ENCODE measurements around the gene ERLEC1.

Gene ERLEC1

DNA sequence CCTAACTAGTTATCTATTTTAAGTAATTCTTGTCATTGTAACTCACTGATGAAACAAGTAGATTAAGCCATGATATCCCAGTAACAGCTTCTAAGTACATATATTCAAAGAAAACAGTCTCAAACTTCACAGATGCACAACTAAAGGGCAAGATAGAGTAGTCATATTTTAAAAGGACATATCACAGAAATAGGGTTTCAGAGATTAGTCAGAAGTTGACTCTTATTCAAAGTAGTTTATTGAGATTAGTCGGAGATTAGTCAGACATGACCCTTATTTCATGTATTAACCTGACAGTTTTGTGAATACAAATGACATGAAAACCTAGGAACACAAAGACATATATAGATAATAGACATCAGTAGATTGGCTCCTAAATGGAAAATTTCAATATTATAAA is 35.1 kb upstream of the ERLEC1 start:
- H3K9ac ChIP-seq (ENCODE audit: low read depth, low read length, poor library complexity, severe bottlenecking), result no peak overlapping the region
- H2AFZ ChIP-seq (ENCODE audit: low read length), result no peak overlapping the region
- no peak overlapping the region for H3K4me3 ChIP-seq (ENCODE audit: low read length, poor library complexity, severe bottlenecking)
- no peaks in the 10 kb centered on the region for H3K9me2 ChIP-seq (replicated peaks; ENCODE audit: low read depth, low read length)
- no peak overlapping the region for H3K4me2 ChIP-seq (ENCODE audit: low read depth, low read length, poor library complexity, severe bottlenecking)
- no peaks in the 10 kb centered on the region for H3K9me3 ChIP-seq (ENCODE audit: insufficient read depth, low read depth, low read length)
- no peaks in the 10 kb centered on the region for H3K79me2 ChIP-seq (ENCODE audit: insufficient read depth, low read length)
- no peaks in the 10 kb centered on the region for H3K27me3 ChIP-seq (ENCODE audit: insufficient read depth, low read length, poor library complexity, severe bottlenecking)
- H3F3A ChIP-seq (ENCODE audit: low read depth), result no peaks in the 10 kb centered on the region
- H3K36me3 ChIP-seq (ENCODE audit: insufficient read depth, low read length), result peaks cover 41% of the 10 kb centered on the region
- no peaks in the 10 kb centered on the region for H3K4me1 ChIP-seq (ENCODE audit: insufficient read depth, low read length, poor library complexity, severe bottlenecking)
- no peaks in the 10 kb centered on the region for H4K20me1 ChIP-seq (ENCODE audit: insufficient read depth, low read length, poor library complexity, severe bottlenecking)
- TF ChIP-seq, protein P1, sequence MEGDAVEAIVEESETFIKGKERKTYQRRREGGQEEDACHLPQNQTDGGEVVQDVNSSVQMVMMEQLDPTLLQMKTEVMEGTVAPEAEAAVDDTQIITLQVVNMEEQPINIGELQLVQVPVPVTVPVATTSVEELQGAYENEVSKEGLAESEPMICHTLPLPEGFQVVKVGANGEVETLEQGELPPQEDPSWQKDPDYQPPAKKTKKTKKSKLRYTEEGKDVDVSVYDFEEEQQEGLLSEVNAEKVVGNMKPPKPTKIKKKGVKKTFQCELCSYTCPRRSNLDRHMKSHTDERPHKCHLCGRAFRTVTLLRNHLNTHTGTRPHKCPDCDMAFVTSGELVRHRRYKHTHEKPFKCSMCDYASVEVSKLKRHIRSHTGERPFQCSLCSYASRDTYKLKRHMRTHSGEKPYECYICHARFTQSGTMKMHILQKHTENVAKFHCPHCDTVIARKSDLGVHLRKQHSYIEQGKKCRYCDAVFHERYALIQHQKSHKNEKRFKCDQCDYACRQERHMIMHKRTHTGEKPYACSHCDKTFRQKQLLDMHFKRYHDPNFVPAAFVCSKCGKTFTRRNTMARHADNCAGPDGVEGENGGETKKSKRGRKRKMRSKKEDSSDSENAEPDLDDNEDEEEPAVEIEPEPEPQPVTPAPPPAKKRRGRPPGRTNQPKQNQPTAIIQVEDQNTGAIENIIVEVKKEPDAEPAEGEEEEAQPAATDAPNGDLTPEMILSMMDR (conservative IDR thresholded peaks at IDR 0.05; ENCODE audit: low read length), result no peak
- no peak for TF ChIP-seq EZH2phosphoT487 (IDR thresholded peaks at IDR 0.05; ENCODE audit: borderline replicate concordance)

DNA sequence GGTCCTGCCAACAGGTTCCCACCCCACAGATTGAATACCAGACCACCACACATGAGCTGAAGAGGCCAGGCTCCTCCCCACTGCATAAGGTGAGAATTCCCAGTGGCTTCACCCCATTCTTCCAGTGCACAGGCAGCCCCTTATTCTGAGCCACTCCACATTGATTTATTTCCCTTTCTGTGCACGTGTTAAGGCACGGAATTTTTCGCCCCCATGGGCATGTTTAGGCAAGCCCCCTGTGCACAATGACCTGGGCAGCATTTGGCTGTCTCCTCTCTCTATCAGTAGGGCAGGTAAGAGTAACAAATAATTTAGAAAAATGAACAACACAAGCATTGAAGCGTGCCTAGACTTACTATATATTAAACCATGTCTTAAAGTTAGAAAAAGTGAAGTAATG is 34.5 kb upstream of the ERLEC1 start:
- no peak overlapping the region for H3K9ac ChIP-seq (ENCODE audit: low read depth, low read length, poor library complexity, severe bottlenecking)
- H3K4me2 ChIP-seq (ENCODE audit: low read depth, low read length, poor library complexity, severe bottlenecking), result no peak overlapping the region
- no peak overlapping the region for H2AFZ ChIP-seq (ENCODE audit: low read length)
- H3F3A ChIP-seq (ENCODE audit: low read depth), result no peaks in the 10 kb centered on the region
- H4K20me1 ChIP-seq (ENCODE audit: insufficient read depth, low read length, poor library complexity, severe bottlenecking), result no peaks in the 10 kb centered on the region
- no peaks in the 10 kb centered on the region for H3K9me3 ChIP-seq (ENCODE audit: insufficient read depth, low read depth, low read length)
- no peaks in the 10 kb centered on the region for H3K79me2 ChIP-seq (ENCODE audit: insufficient read depth, low read length)
- TF ChIP-seq, protein P1 (conservative IDR thresholded peaks at IDR 0.05; ENCODE audit: low read length), result no peak
- no peak for TF ChIP-seq EZH2phosphoT487 (IDR thresholded peaks at IDR 0.05; ENCODE audit: borderline replicate concordance)
- no peaks in the 10 kb centered on the region for H3K4me1 ChIP-seq (ENCODE audit: insufficient read depth, low read length, poor library complexity, severe bottlenecking)
- H3K36me3 ChIP-seq (ENCODE audit: insufficient read depth, low read length), result peaks cover 41% of the 10 kb centered on the region
- no peaks in the 10 kb centered on the region for H3K9me2 ChIP-seq (replicated peaks; ENCODE audit: low read depth, low read length)
- no peak overlapping the region for H3K4me3 ChIP-seq (ENCODE audit: low read length, poor library complexity, severe bottlenecking)
- no peaks in the 10 kb centered on the region for H3K27me3 ChIP-seq (ENCODE audit: insufficient read depth, low read length, poor library complexity, severe bottlenecking)

DNA sequence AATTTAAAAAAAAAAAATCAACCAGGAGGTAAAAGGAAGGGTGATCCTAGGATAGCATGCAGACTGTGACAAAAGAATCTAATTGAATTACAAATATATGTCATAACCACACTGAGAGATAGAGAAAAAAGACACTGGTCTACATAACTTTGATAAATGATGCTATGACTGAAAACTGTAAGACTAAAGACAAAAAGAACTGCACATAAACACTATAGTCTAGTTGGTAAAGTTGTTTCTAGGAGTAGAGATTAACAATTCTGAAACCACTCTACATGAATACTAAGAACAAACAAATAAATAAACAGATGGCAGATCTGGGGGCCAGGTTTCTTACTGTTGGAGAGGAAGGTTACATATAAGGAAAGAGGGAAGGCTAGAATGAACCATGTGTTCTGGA is 33.8 kb upstream of the ERLEC1 start:
- Histone ChIP-seq H3K9me3 (ENCODE audit: insufficient read depth, low read depth, low read length) (no peaks in the 10 kb centered on the region), H3K9ac (ENCODE audit: low read depth, low read length, poor library complexity, severe bottlenecking) (no peak overlapping the region), H4K20me1 (ENCODE audit: insufficient read depth, low read length, poor library complexity, severe bottlenecking) (no peaks in the 10 kb centered on the region), H3K9me2 (replicated peaks; ENCODE audit: low read depth, low read length) (no peaks in the 10 kb centered on the region), H3K4me1 (ENCODE audit: insufficient read depth, low read length, poor library complexity, severe bottlenecking) (no peaks in the 10 kb centered on the region), H3K4me3 (ENCODE audit: low read length, poor library complexity, severe bottlenecking) (no peak overlapping the region), H3K4me2 (ENCODE audit: low read depth, low read length, poor library complexity, severe bottlenecking) (no peak overlapping the region), H3F3A (ENCODE audit: low read depth) (no peaks in the 10 kb centered on the region), H2AFZ (ENCODE audit: low read length) (no peak overlapping the region), H3K36me3 (ENCODE audit: insufficient read depth, low read length) (peaks cover 35% of the 10 kb centered on the region), H3K27me3 (ENCODE audit: insufficient read depth, low read length, poor library complexity, severe bottlenecking) (no peaks in the 10 kb centered on the region), H3K79me2 (ENCODE audit: insufficient read depth, low read length) (no peaks in the 10 kb centered on the region)
- TF ChIP-seq, protein P1 (conservative IDR thresholded peaks at IDR 0.05; ENCODE audit: low read length), result no peak
- TF ChIP-seq EZH2phosphoT487 (IDR thresholded peaks at IDR 0.05; ENCODE audit: borderline replicate concordance), result no peak

All from Loucy (cell line).